Vagina (tissue), 2 donors: ENCODE measurements around the gene GLB1L2.

Source experiments
- CTCF ChIP-seq, 3 experiments: fragments of 450-650 bp in 2 of 3; fragments of 200-600 bp in 1 of 3; sonication (generic) in 1 of 3; IDR thresholded peaks; one replicate each; pipeline ENCODE4 v1.5.1; 2017 to 2019; ENCODE audit warnings: antibody characterized with exemption in 3 of 3, mild to moderate bottlenecking in 2 of 3, moderate library complexity in 2 of 3
- POLR2A ChIP-seq, 2 donors: fragments of 450-650 bp; IDR thresholded peaks; one replicate each; pipeline ENCODE4 v1.6.1; 2017; ENCODE audit warnings: antibody characterized with exemption in 2 of 2, mild to moderate bottlenecking in 2 of 2, moderate library complexity in 2 of 2
- POLR2AphosphoS5 ChIP-seq, 2 donors: sonication (generic); formaldehyde crosslinking; IDR thresholded peaks; one replicate each; pipeline ENCODE4 v1.9.0; 2017; ENCODE audit warnings: antibody characterized with exemption in 2 of 2, mild to moderate bottlenecking in 2 of 2, low read depth in 1 of 2; ENCODE audit not compliant: insufficient read depth in 1 of 2

- no peak for TF ChIP-seq CTCF (IDR thresholded peaks at IDR 0.05)
- TF ChIP-seq POLR2A (IDR thresholded peaks at IDR 0.05), result no peak
- no peak for TF ChIP-seq POLR2AphosphoS5 (IDR thresholded peaks at IDR 0.05; ENCODE audit: insufficient read depth in 1 of 2, low read depth in 1 of 2)
These were observed 9.2 kb upstream of the GLB1L2 start for GRCh38 chr11:134322553-134322952.
